ENCODE data around the gene S1PR4.

DNA sequence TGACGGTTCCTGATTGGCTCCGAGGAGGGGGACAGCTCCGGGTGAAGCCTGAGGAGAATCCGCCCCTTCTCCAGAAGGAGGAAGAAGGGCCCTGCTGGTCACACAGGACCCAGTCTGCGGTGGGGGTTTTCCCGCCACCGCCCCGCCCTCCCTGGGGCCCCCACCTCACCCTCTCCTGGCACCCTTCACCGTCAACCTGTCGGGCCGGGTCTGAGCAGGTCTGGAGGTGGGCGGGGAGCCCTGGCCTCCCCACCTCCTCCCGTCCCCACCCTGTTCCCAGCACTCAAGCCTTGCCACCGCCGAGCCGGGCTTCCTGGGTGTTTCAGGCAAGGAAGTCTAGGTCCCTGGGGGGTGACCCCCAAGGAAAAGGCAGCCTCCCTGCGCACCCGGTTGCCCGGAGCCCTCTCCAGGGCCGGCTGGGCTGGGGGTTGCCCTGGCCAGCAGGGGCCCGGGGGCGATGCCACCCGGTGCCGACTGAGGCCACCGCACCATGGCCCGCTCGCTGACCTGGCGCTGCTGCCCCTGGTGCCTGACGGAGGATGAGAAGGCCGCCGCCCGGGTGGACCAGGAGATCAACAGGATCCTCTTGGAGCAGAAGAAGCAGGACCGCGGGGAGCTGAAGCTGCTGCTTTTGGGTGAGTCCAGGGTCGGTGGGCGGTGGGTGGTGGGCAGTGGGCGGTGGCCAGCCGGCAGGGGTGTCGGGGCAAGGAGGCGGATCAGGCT is 42.4 kb upstream of the S1PR4 start, which contains the start of gene GNA15:
- TF ChIP-seq POLR2AphosphoS5 (IDR thresholded peaks at IDR 0.05; ENCODE audit: low read depth), result no peak
- TF ChIP-seq CTCF (IDR thresholded peaks at IDR 0.05; ENCODE audit: insufficient read depth, low read length), result no peak

Measured in HL-60 (cell line).